Activated B cell treated with CpG ODN at 0.5 μM for 24 hours (primary cell): ENCODE measurements around the gene SLC36A3. TPM values are rescaled to one million over a fixed set of nuclear protein-coding genes. Genes with fewer than 3 reads are reported as not detected.

Experiments
- ATAC-seq: fragments of 200-7000 bp; cut with Tn5 transposase; one replicate; pipeline ENCODE4 v1.10.0; 2021; ENCODE audit warnings: low read depth, mild to moderate bottlenecking, moderate library complexity
- CTCF ChIA-PET: fragments of 350-600 bp; sonication (Branson Sonifier 250); formaldehyde crosslinking; loops from one replicate; lab custom pipeline; 2021; ENCODE audit warnings: antibody characterized with exemption; lab: Charles Lee
- POLR2A ChIA-PET: fragments of 350-600 bp; sonication (Branson Sonifier 250); formaldehyde crosslinking; loops from one replicate; lab custom pipeline; 2021; ENCODE audit warnings: antibody characterized with exemption; lab: Charles Lee
- DNase-seq: peaks from one replicate; pipeline ENCODE4 v3.0.0; 2022
- H3K27ac Mint-ChIP-seq: one replicate; pipeline ENCODE4 v1.8.0; 2020; ENCODE audit warnings: mixed read lengths
- H3K27me3 Mint-ChIP-seq: one replicate; pipeline ENCODE4 v1.8.0; 2021; ENCODE audit warnings: mixed read lengths
- H3K36me3 Mint-ChIP-seq: one replicate; pipeline ENCODE4 v1.8.0; 2021; ENCODE audit warnings: low read depth, mixed read lengths
- H3K4me1 Mint-ChIP-seq: one replicate; pipeline ENCODE4 v1.8.0; 2021; ENCODE audit warnings: mixed read lengths
- H3K4me3 Mint-ChIP-seq: one replicate; pipeline ENCODE4 v1.8.0; 2020; ENCODE audit warnings: mild to moderate bottlenecking, mixed read lengths
- H3K9me3 Mint-ChIP-seq: one replicate; pipeline ENCODE4 v1.8.0; 2020; ENCODE audit warnings: mixed read lengths
- CTCF ChIP-seq: fragments of 200-600 bp; IDR thresholded peaks from one replicate; pipeline ENCODE4 v1.8.0; 2022; ENCODE audit warnings: antibody characterized with exemption, mild to moderate bottlenecking
- intact Hi-C: fragments of 100-400 bp; cut with micrococcal nuclease; formaldehyde crosslinking; loops from one replicate; pipeline ENCODE4 v1.15.1; 2024
- total RNA-seq: library from RNA; stranded (reverse); gene quantifications from 2 replicates; pipeline ENCODE4 v1.2.3, GENCODE V29; 2022

SLC36A3 gene
- total RNA-seq, 1 donor from 2014 or later, result not detected

- ChIA-PET CTCF (no interaction called here), POLR2A (no interaction called here)
- Mint-ChIP-seq H3K36me3 (no peaks in the 10 kb centered on the region), H3K4me3 (no peak overlapping the region), H3K9me3 (no peaks in the 10 kb centered on the region), H3K27ac (no peak overlapping the region), H3K27me3 (peaks cover 34% of the 10 kb centered on the region), H3K4me1 (no peaks in the 10 kb centered on the region)
- intact Hi-C loops, result no loop called here
- TF ChIP-seq CTCF, result no peak
- DNase-seq (no peak), ATAC-seq (no peak)
Measured at GRCh38 chr5:151345187-151345807, 41.7 kb upstream of the SLC36A3 start.

GRCh38 chr5:151344088-151344487 lies 40.5 kb upstream of the SLC36A3 start:
- peaks cover 38% of the 10 kb centered on the region for H3K27me3 Mint-ChIP-seq
- no peaks in the 10 kb centered on the region for H3K4me1 Mint-ChIP-seq
- ATAC-seq (no peak), DNase-seq (no peak)
- intact Hi-C loops, result no loop called here
- H3K27ac Mint-ChIP-seq, result no peak overlapping the region
- H3K9me3 Mint-ChIP-seq, result no peaks in the 10 kb centered on the region
- no peak overlapping the region for H3K4me3 Mint-ChIP-seq
- ChIA-PET CTCF (no interaction called here), POLR2A (no interaction called here)
- no peak for TF ChIP-seq CTCF
- H3K36me3 Mint-ChIP-seq, result no peaks in the 10 kb centered on the region

- DNase-seq (no peak), ATAC-seq (no peak)
- H3K36me3 Mint-ChIP-seq, result no peaks in the 10 kb centered on the region
- TF ChIP-seq CTCF, result no peak
- intact Hi-C loops, result no loop called here
- no peaks in the 10 kb centered on the region for H3K4me1 Mint-ChIP-seq
- H3K27me3 Mint-ChIP-seq, result peaks cover 40% of the 10 kb centered on the region
- H3K27ac Mint-ChIP-seq, result no peak overlapping the region
- no peak overlapping the region for H3K4me3 Mint-ChIP-seq
- ChIA-PET CTCF (no interaction called here), POLR2A (no interaction called here)
- no peaks in the 10 kb centered on the region for H3K9me3 Mint-ChIP-seq
Measured at GRCh38 chr5:151340004-151340403, 36.4 kb upstream of the SLC36A3 start.

- TF ChIP-seq CTCF, result no peak
- no peak for DNase-seq
- H3K27me3 Mint-ChIP-seq, result peaks cover 35% of the 10 kb centered on the region
- H3K4me1 Mint-ChIP-seq, result no peaks in the 10 kb centered on the region
- ChIA-PET POLR2A (no interaction called here), CTCF (no interaction called here)
- no peak for ATAC-seq
- no peak overlapping the region for H3K27ac Mint-ChIP-seq
- intact Hi-C loops, result no loop called here
- H3K4me3 Mint-ChIP-seq, result no peak overlapping the region
- H3K9me3 Mint-ChIP-seq, result no peaks in the 10 kb centered on the region
- no peaks in the 10 kb centered on the region for H3K36me3 Mint-ChIP-seq
Measured at GRCh38 chr5:151338734-151339133, 35.2 kb upstream of the SLC36A3 start.

- intact Hi-C loops, result no loop called here
- POLR2A ChIA-PET, result interaction anchor here (0.6 kb wide), 1 partner anchor 119 kb away, joined by 3 read pairs; no protein-coding TSS in a partner anchor
- peaks cover 10% of the 10 kb centered on the region for H3K27me3 Mint-ChIP-seq
Measured at GRCh38 chr5:151332857-151333256, 29.3 kb upstream of the SLC36A3 start.

More at GRCh38 chr5:151332857-151333256, 29.3 kb upstream of the SLC36A3 start:
- CTCF ChIA-PET, result no interaction called here
- ATAC-seq, result no peak
- DNase-seq, result no peak
- Mint-ChIP-seq H3K27ac (no peak overlapping the region), H3K9me3 (no peaks in the 10 kb centered on the region), H3K36me3 (no peaks in the 10 kb centered on the region), H3K4me1 (no peaks in the 10 kb centered on the region), H3K4me3 (no peak overlapping the region)
- TF ChIP-seq CTCF, result no peak
